HFF-Myc (cell line): Measurements from ENCODE around the gene MBNL2.
"Not testable (repeated sequence)": the region's sequence is repeated elsewhere in the genome, so short reads cannot be mapped to it uniquely, and the experiment has no call there.

Experiments used
- DNase-seq: peaks from one replicate; pipeline ENCODE4 v3.0.0-alpha.2; 2011; ENCODE audit warnings: low read depth; ENCODE audit errors: extremely low read depth
- H3K4me3 ChIP-seq: replicated peaks from 2 replicates; pipeline ENCODE4 v1.5.1; 2011; ENCODE audit warnings: low read depth, mild to moderate bottlenecking, control low read depth, low read length
- CTCF ChIP-seq: IDR thresholded peaks from 2 replicates; pipeline ENCODE4 v1.5.1; 2012; ENCODE audit warnings: mild to moderate bottlenecking, low read depth, low read length, control low read depth; ENCODE audit errors: missing control alignments

The MBNL2 gene

GRCh38 chr13:97196340-97196739 is 25.8 kb upstream of the MBNL2 start:
- no peak overlapping the region for H3K4me3 ChIP-seq
- DNase-seq: no peak
- TF ChIP-seq CTCF: no peak

GRCh38 chr13:97198753-97199152 is 23.4 kb upstream of the MBNL2 start:
- TF ChIP-seq CTCF: no peak
- no peak for DNase-seq
- H3K4me3 ChIP-seq: no peak overlapping the region

- TF ChIP-seq CTCF: no peak
- no peak overlapping the region for H3K4me3 ChIP-seq
- no peak for DNase-seq
These were observed 22.7 kb upstream of the MBNL2 start for GRCh38 chr13:97199451-97199850.

- no peak for DNase-seq
- no peak overlapping the region for H3K4me3 ChIP-seq
- no peak for TF ChIP-seq CTCF
These were observed 21.8 kb upstream of the MBNL2 start for GRCh38 chr13:97200081-97200942.

GRCh38 chr13:97202761-97203160 is 19.4 kb upstream of the MBNL2 start:
- TF ChIP-seq CTCF: no peak
- DNase-seq: no peak
- H3K4me3 ChIP-seq: no peak overlapping the region

- TF ChIP-seq CTCF: no peak
- no peak for DNase-seq
- no peak overlapping the region for H3K4me3 ChIP-seq
These were observed 16.7 kb upstream of the MBNL2 start for GRCh38 chr13:97205465-97205864.

GRCh38 chr13:97205982-97206381 is 16.2 kb upstream of the MBNL2 start:
- no peak for DNase-seq
- H3K4me3 ChIP-seq: no peak overlapping the region
- TF ChIP-seq CTCF: no peak

GRCh38 chr13:97207252-97207651 is 14.9 kb upstream of the MBNL2 start:
- not testable (repeated sequence) for H3K4me3 ChIP-seq, DNase-seq
